HL-60 (cell line): ENCODE results near the gene WBP2.

Experiments used
- DNase-seq, 2 experiments: peaks; one replicate each; pipeline ENCODE4 v3.0.0-alpha.2; 2010 to 2020; ENCODE audit warnings: low read depth in 1 of 2, low spot score in 1 of 2
- H3K27ac ChIP-seq: fragments of 250-450 bp; sonication (Bioruptor Pico); replicated peaks from 2 replicates; pipeline ENCODE4 v1.5.1; 2020; ENCODE audit warnings: mild to moderate bottlenecking, moderate library complexity
- H3K27me3 ChIP-seq: fragments of 250-450 bp; sonication (Bioruptor Pico); 2 replicates; pipeline ENCODE4 v1.5.1; 2021; ENCODE audit warnings: mild to moderate bottlenecking, moderate library complexity; ENCODE audit not compliant: insufficient read depth, poor library complexity, severe bottlenecking
- H3K4me3 ChIP-seq: replicated peaks from 2 replicates; pipeline ENCODE4 v1.5.1; 2011; ENCODE audit warnings: mild to moderate bottlenecking, control low read depth, low read length; ENCODE audit not compliant: insufficient read depth
- GABPA ChIP-seq: IDR thresholded peaks from 2 replicates; pipeline ENCODE4 v1.6.1; 2012; ENCODE audit warnings: low read depth
- POLR2AphosphoS5 ChIP-seq: IDR thresholded peaks from 2 replicates; pipeline ENCODE4 v1.6.1; 2012; ENCODE audit warnings: low read depth
- REST ChIP-seq: IDR thresholded peaks from 2 replicates; pipeline ENCODE4 v1.6.1; 2012; ENCODE audit warnings: low read depth; ENCODE audit not compliant: insufficient replicate concordance
- SPI1 ChIP-seq: IDR thresholded peaks from 2 replicates; pipeline ENCODE4 v1.6.1; 2012; ENCODE audit warnings: low read depth, mild to moderate bottlenecking, borderline replicate concordance
- TF ChIP-seq, protein P1 (sequence below): IDR thresholded peaks from one replicate; pipeline ENCODE4 v1.5.1; 2011; ENCODE audit warnings: low read length, control low read depth, inconsistent platforms; ENCODE audit not compliant: insufficient read depth

Gene WBP2

DNA sequence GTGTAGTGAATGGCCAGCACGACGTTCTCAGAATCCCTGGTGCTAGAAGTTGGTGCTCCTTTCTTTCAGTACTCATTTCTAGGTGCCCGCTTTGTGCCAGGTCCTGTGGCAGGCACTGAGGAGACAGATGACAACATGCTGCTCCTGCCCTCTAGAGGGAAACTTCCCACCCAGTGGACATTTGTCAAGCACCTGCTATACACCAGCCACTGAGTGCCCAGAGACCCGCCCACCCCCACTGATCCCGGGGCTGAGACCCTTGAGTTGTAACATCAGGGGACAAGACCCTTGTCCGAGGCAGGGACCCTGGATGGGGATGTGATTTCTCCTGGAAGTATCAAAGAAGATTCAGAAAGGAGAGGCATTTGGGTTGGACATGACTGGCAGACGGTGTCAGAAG is 36.0 kb downstream of the WBP2 start:
- TF ChIP-seq, protein P1, sequence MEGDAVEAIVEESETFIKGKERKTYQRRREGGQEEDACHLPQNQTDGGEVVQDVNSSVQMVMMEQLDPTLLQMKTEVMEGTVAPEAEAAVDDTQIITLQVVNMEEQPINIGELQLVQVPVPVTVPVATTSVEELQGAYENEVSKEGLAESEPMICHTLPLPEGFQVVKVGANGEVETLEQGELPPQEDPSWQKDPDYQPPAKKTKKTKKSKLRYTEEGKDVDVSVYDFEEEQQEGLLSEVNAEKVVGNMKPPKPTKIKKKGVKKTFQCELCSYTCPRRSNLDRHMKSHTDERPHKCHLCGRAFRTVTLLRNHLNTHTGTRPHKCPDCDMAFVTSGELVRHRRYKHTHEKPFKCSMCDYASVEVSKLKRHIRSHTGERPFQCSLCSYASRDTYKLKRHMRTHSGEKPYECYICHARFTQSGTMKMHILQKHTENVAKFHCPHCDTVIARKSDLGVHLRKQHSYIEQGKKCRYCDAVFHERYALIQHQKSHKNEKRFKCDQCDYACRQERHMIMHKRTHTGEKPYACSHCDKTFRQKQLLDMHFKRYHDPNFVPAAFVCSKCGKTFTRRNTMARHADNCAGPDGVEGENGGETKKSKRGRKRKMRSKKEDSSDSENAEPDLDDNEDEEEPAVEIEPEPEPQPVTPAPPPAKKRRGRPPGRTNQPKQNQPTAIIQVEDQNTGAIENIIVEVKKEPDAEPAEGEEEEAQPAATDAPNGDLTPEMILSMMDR, result no peak
- TF ChIP-seq POLR2AphosphoS5 (no peak), REST (no peak), SPI1 (no peak)
- no peak for DNase-seq
- no peak overlapping the region for H3K4me3 ChIP-seq
- H3K27me3 ChIP-seq, result no peaks in the 10 kb centered on the region
- H3K27ac ChIP-seq, result no peak overlapping the region

DNA sequence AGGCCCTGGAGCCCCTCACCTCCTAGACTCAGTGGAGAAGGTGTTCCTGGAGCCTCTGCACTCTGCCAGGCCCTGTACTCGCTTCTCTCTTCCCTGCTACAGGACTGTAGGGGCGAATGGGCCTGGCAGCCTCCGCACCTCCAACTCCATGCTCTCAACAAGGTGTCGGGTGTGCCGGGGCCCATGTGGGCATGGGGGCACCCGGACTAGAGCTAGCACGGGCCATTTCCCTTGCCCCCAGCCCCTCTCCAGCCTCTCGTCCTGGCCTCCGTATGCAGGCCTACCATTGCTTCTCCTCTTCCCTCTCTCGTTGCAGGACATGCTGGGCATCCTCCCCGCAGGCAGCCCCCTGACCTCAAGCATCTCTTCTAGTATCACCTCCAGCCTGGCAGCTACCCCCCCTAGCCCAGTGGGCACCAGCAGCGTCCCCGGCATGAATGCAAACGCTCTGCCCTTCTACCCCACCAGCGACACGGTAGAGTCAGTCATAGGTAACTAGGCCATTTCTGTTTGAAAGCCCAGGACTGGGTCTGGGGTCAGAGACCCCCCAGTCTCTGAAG is 36.7 kb downstream of the WBP2 start:
- no peak for DNase-seq
- TF ChIP-seq REST (no peak), POLR2AphosphoS5 (no peak)
- TF ChIP-seq, protein P1, result no peak
- Histone ChIP-seq H3K27me3 (no peaks in the 10 kb centered on the region), H3K4me3 (no peak overlapping the region), H3K27ac (no peak overlapping the region)

GRCh38 chr17:75817571-75817970 is 37.6 kb downstream of the WBP2 start:
- no peak for DNase-seq
- Histone ChIP-seq H3K27me3 (no peaks in the 10 kb centered on the region), H3K4me3 (no peak overlapping the region), H3K27ac (no peak overlapping the region)
- TF ChIP-seq, protein P1, result no peak
- no peak for TF ChIP-seq REST
- no peak for TF ChIP-seq SPI1
- no peak for TF ChIP-seq GABPA
- no peak; the same call in 1 of the 2 replicates for TF ChIP-seq POLR2AphosphoS5
